GM08714 (cell line): ENCODE data around the gene CD247.

Experiments
- H3K4me3 ChIP-seq: fragments of 200-500 bp; sonication (Bioruptor generic); 2 replicates; pipeline ENCODE4 v1.5.1; 2014; ENCODE audit warnings: mild to moderate bottlenecking, low read length, inconsistent platforms
- ZNF274 ChIP-seq: IDR thresholded peaks from 2 replicates; pipeline ENCODE4 v1.6.1; 2012; ENCODE audit warnings: mild to moderate bottlenecking, low read depth, low read length

The CD247 gene

GRCh38 chr1:167528057-167528728 is 9.9 kb upstream of the CD247 start:
- TF ChIP-seq ZNF274 = no peak
- no peak overlapping the region for H3K4me3 ChIP-seq

DNA sequence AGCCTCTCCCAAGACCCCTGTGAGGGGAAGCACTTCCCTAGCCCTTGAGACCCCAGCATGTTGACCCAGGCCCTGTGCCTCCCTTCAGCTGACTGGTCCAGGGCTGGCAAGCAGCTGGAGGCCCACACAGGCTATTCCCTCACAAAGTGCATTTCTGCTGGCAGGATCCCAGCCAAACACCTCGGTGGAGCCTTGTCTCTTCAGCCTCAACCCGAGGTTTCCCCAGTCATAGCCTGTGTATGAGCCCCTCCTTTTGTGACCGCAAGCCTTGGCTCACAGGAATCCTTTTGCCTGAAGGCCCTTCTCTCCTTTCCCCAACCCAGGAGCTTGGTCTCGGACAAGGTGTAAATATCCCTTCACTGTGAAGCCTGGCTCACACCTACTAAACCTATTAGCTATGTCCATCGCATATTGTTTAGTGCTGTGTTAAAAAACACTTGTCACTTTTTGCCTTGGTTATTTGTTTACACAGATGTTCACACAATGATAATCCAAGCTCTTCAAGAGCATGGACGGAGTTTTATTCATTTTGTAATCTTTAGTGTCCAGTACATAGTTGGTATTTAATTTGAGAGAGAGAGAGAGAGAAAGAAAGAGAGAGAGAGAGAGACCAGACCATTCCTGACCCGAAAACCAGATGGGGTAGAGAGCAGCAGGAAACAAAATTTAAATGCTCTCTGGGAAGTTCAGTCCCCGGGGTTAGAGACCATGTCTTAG is 8.5 kb upstream of the CD247 start:
- H3K4me3 ChIP-seq = no peak overlapping the region
- no peak for TF ChIP-seq ZNF274

- H3K4me3 ChIP-seq = no peak overlapping the region
- TF ChIP-seq ZNF274 = no peak
These were observed 6.3 kb upstream of the CD247 start for GRCh38 chr1:167524651-167525050.

- no peak for TF ChIP-seq ZNF274
- H3K4me3 ChIP-seq = no peak overlapping the region
These were observed 3.9 kb upstream of the CD247 start for GRCh38 chr1:167522246-167522645.

GRCh38 chr1:167520711-167521206 is 2.4 kb upstream of the CD247 start:
- H3K4me3 ChIP-seq = no peak overlapping the region
- TF ChIP-seq ZNF274 = no peak

GRCh38 chr1:167517535-167518330 is 596 bp downstream of the CD247 start:
- no peak overlapping the region for H3K4me3 ChIP-seq
- TF ChIP-seq ZNF274 = no peak

- TF ChIP-seq ZNF274 = no peak
- H3K4me3 ChIP-seq = no peak overlapping the region
These were observed 1.6 kb downstream of the CD247 start for GRCh38 chr1:167516404-167517388.

DNA sequence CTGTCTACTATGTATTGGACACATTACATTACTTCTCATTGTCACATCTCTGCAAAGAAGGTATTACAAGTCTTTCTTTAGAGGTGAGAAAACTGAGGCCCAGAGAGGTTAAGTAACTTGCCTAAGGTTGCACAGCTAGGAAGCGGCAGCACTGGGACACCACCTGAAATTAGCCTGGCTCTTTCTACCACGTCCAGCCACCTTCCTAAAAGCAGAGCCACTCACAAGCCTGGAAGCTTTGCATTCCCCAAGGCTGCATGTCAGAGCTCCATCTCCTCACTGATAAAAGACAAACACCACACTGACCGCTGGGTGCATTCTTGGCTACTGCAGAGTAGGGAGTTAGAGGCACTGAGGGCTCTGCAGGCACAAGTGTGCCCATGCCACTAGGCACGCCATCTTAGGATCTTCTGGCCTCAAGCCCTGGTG is 2.4 kb downstream of the CD247 start:
- TF ChIP-seq ZNF274 = no peak
- H3K4me3 ChIP-seq = no peak overlapping the region

- no peak overlapping the region for H3K4me3 ChIP-seq
- no peak for TF ChIP-seq ZNF274
These were observed 2.9 kb downstream of the CD247 start for GRCh38 chr1:167515461-167515860.

DNA sequence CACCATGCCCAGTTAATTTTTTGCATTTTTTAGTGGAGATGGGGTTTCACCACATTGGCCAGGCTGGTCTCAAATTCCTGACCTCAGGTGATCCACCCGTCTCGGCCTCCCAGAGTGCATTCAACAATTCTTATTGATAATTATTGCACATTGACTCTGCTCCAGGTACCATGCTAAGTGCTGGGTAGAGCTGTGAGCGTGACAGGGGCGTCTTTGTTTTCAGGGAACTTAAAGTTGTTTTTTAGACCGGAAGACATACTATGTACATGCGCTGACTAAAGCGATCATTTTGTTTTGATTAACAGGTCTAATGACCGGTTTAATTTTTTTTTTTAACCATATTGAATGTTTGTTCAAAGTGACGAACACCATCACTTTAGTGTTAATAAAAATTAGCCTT is 4.0 kb downstream of the CD247 start:
- TF ChIP-seq ZNF274 = no peak
- H3K4me3 ChIP-seq = no peak overlapping the region

DNA sequence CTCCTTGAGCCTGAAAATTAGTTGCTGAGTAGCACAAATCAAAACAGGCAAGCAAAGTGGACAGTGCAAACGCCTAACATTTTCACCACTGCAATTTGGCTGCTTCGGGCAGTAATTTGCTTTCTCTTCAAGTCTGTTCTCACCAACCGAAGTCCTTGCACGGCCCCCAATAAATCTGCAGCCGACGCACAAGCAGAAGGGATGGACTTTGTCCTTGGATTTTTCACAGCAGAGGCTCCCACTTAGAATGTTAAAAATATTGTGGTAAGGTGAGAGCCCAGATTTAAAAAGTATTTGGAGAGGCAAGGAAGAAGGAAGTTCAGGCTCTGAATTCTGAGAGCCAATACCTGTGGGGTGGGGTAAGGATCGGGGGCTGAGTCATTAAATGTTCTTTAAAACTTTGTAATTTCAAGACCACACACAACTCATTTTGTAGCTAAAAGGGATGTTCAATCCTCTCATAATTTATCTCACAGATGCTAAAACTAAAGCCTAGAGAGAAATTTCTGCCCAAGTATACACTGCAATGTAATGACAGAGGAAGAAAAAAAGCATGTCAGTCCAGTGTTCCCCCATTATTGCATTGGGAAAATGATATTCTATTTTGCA is 6.2 kb downstream of the CD247 start:
- no peak overlapping the region for H3K4me3 ChIP-seq
- no peak for TF ChIP-seq ZNF274

DNA sequence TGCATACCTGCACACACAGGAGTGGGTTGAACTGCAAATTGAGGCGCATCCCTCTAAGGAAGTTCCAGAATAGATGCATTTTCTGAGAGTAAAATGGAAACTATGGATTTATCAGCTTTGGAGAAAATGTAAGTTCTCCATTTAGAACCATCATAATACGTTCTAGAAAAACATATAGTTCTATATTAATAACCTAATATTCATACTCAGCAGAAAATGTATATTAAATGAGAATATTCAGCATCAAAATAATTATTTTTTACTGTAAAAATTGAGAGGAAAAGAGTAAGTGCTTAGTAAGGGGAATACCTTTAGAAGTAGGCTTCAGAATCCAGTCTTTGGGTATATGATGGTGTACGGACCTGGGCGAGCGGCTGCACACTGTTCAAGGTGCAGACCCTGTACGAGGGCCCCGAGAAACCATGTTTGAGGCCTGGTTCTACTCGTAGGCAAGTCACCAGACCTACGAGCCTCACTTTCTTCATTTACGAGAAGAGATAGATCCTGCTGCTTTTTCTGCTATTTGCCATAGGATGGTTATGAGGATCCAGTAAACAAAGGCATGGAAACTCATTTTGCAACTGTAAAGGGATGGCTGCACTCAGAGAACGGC is 6.8 kb downstream of the CD247 start:
- no peak overlapping the region for H3K4me3 ChIP-seq
- TF ChIP-seq ZNF274 = no peak

GRCh38 chr1:167510881-167511280 is 7.4 kb downstream of the CD247 start:
- no peak for TF ChIP-seq ZNF274
- no peak overlapping the region for H3K4me3 ChIP-seq
